ENCODE results near the gene RNASE9.

Gene RNASE9

GRCh38 chr14:20522332-20522731 lies 38.5 kb downstream of the RNASE9 start:
- no peaks in the 10 kb centered on the region for H3K36me3 ChIP-seq (ENCODE audit: insufficient read depth, low read length)
- DNase-seq, result no peak
- H3K9me3 ChIP-seq (ENCODE audit: insufficient read depth, low read length, severe bottlenecking), result no peaks in the 10 kb centered on the region
- H2AFZ ChIP-seq (ENCODE audit: low read depth, low read length), result no peak overlapping the region
- no peaks in the 10 kb centered on the region for H3K4me1 ChIP-seq (ENCODE audit: insufficient read depth, low read length)
- H4K20me1 ChIP-seq (ENCODE audit: insufficient read depth, low read length), result no peaks in the 10 kb centered on the region
- TF ChIP-seq EZH2 (IDR thresholded peaks at IDR 0.05; ENCODE audit: borderline replicate concordance, low read depth, low read length, severe bottlenecking), result no peak
- no peak for TF ChIP-seq CTCF (IDR thresholded peaks at IDR 0.05; ENCODE audit: borderline replicate concordance, extremely low read depth, low read length, poor library complexity, severe bottlenecking)
- no peak for ATAC-seq (ENCODE audit: insufficient read depth, low read depth)
- H3K9ac ChIP-seq (ENCODE audit: low read depth, low read length), result no peak overlapping the region
- no peak overlapping the region for H3K4me3 ChIP-seq (ENCODE audit: low read depth in 1 of 2, low read length in 2 of 2)
- H3K27me3 ChIP-seq (ENCODE audit: insufficient read depth, low read length, poor library complexity), result peaks cover 8% of the 10 kb centered on the region
- no peaks in the 10 kb centered on the region for H3K79me2 ChIP-seq (ENCODE audit: insufficient read depth, low read length)
- H3K27ac ChIP-seq (ENCODE audit: low read length), result no peak overlapping the region
- H3K4me2 ChIP-seq (ENCODE audit: insufficient read depth, low read length), result no peak overlapping the region

GRCh38 chr14:20516921-20517320 lies 43.9 kb downstream of the RNASE9 start:
- Histone ChIP-seq H3K9ac (ENCODE audit: low read depth, low read length) (no peak overlapping the region), H2AFZ (ENCODE audit: low read depth, low read length) (no peak overlapping the region), H3K9me3 (ENCODE audit: insufficient read depth, low read length, severe bottlenecking) (no peaks in the 10 kb centered on the region), H3K27me3 (ENCODE audit: insufficient read depth, low read length, poor library complexity) (peaks cover 5% of the 10 kb centered on the region), H3K27ac (ENCODE audit: low read length) (no peak overlapping the region), H3K4me1 (ENCODE audit: insufficient read depth, low read length) (no peaks in the 10 kb centered on the region), H3K79me2 (ENCODE audit: insufficient read depth, low read length) (no peaks in the 10 kb centered on the region), H3K36me3 (ENCODE audit: insufficient read depth, low read length) (no peaks in the 10 kb centered on the region), H3K4me2 (ENCODE audit: insufficient read depth, low read length) (no peak overlapping the region), H4K20me1 (ENCODE audit: insufficient read depth, low read length) (no peaks in the 10 kb centered on the region), H3K4me3 (ENCODE audit: low read depth in 1 of 2, low read length in 2 of 2) (no peak overlapping the region)
- TF ChIP-seq CTCF (IDR thresholded peaks at IDR 0.05; ENCODE audit: borderline replicate concordance, extremely low read depth, low read length, poor library complexity, severe bottlenecking), result no peak
- no peak for TF ChIP-seq EZH2 (IDR thresholded peaks at IDR 0.05; ENCODE audit: borderline replicate concordance, low read depth, low read length, severe bottlenecking)
- DNase-seq (no peak), ATAC-seq (ENCODE audit: insufficient read depth, low read depth) (no peak)

- no peak for TF ChIP-seq CTCF (IDR thresholded peaks at IDR 0.05; ENCODE audit: borderline replicate concordance, extremely low read depth, low read length, poor library complexity, severe bottlenecking)
- no peak for TF ChIP-seq EZH2 (IDR thresholded peaks at IDR 0.05; ENCODE audit: borderline replicate concordance, low read depth, low read length, severe bottlenecking)
- no peak for DNase-seq
- H3K27me3 ChIP-seq (ENCODE audit: insufficient read depth, low read length, poor library complexity), result peaks cover 5% of the 10 kb centered on the region
- H3K4me3 ChIP-seq (ENCODE audit: low read depth in 1 of 2, low read length in 2 of 2), result no peak overlapping the region
- H3K4me2 ChIP-seq (ENCODE audit: insufficient read depth, low read length), result no peak overlapping the region
- H3K27ac ChIP-seq (ENCODE audit: low read length), result no peak overlapping the region
- H4K20me1 ChIP-seq (ENCODE audit: insufficient read depth, low read length), result no peaks in the 10 kb centered on the region
- ATAC-seq (ENCODE audit: insufficient read depth, low read depth), result no peak
- H3K36me3 ChIP-seq (ENCODE audit: insufficient read depth, low read length), result no peaks in the 10 kb centered on the region
- H3K79me2 ChIP-seq (ENCODE audit: insufficient read depth, low read length), result no peaks in the 10 kb centered on the region
- H3K9ac ChIP-seq (ENCODE audit: low read depth, low read length), result no peak overlapping the region
- no peaks in the 10 kb centered on the region for H3K9me3 ChIP-seq (ENCODE audit: insufficient read depth, low read length, severe bottlenecking)
- no peak overlapping the region for H2AFZ ChIP-seq (ENCODE audit: low read depth, low read length)
- H3K4me1 ChIP-seq (ENCODE audit: insufficient read depth, low read length), result no peaks in the 10 kb centered on the region
These were observed 45.0 kb downstream of the RNASE9 start for GRCh38 chr14:20515846-20516245.
